A549 (cell line): ENCODE results near the gene CDH4. TPM values are rescaled to one million over a fixed set of nuclear protein-coding genes. Genes with fewer than 3 reads are reported as not detected.

Experiments
- ATAC-seq, 2 experiments: fragments of 200-7000 bp in 1 of 2; fragments of >200 bp in 1 of 2; cut with Nextera tagmentation in 1 of 2; cut with Tn5 transposase in 1 of 2; 3 replicates each; pipeline versions ENCODE4 v1.8.0 to v1.9.1; 2018 to 2020; ENCODE audit warnings: mild to moderate bottlenecking in 1 of 2, moderate library complexity in 1 of 2
- CTCF ChIA-PET: fragments of 300-600 bp; sonication (Branson Sonifier 250); formaldehyde crosslinking; extraction: SDS; loops from one replicate; lab custom pipeline; 2021; ENCODE audit warnings: antibody characterized with exemption, inconsistent platforms; lab: Yijun Ruan, JAX
- POLR2A ChIA-PET: fragments of 350-600 bp; formaldehyde crosslinking; extraction: SDS; loops from one replicate; lab custom pipeline; 2021; ENCODE audit warnings: antibody characterized with exemption, inconsistent platforms; lab: Yijun Ruan, JAX
- DNase-seq, 2 experiments: peaks; one replicate each; pipeline versions ENCODE4 v3.0.0 to v3.0.0-alpha.2; 2011 to 2016; ENCODE audit warnings: low read depth in 1 of 2, low spot score in 1 of 2
- FAIRE-seq: peaks from 2 replicates; lab custom pipeline; 2011; peaks lifted over from hg19 to GRCh38; lab: Jason Lieb, UNC
- H3K27ac ChIP-seq, 2 experiments: fragments of >200 bp; sonication (Bioruptor Twin); formaldehyde crosslinking; 3 replicates each; pipeline ENCODE4 v1.5.1; 2016 to 2017
- H3K4me1 ChIP-seq: fragments of >200 bp; sonication (Bioruptor Twin); formaldehyde crosslinking; 3 replicates; pipeline ENCODE4 v1.6.1; 2016
- H3K4me2 ChIP-seq: fragments of >200 bp; sonication (Bioruptor Twin); formaldehyde crosslinking; 3 replicates; pipeline ENCODE4 v1.6.1; 2016
- H3K4me3 ChIP-seq: fragments of >200 bp; sonication (Bioruptor Twin); formaldehyde crosslinking; 3 replicates; pipeline ENCODE4 v1.5.1; 2016
- H3K9me3 ChIP-seq: fragments of >200 bp; sonication (Bioruptor Twin); formaldehyde crosslinking; 3 replicates; pipeline ENCODE4 v1.6.1; 2016
- BCL3 ChIP-seq: fragments of >200 bp; sonication (Bioruptor Twin); formaldehyde crosslinking; IDR thresholded peaks from 3 replicates; pipeline ENCODE4 v1.6.1; 2016
- BHLHE40 ChIP-seq: IDR thresholded peaks from 2 replicates; pipeline ENCODE4 v1.6.1; 2012; ENCODE audit warnings: low read depth, low read length, inconsistent platforms
- CEBPB ChIP-seq, 2 experiments: fragments of >200 bp in 1 of 2; sonication (Bioruptor Twin) in 1 of 2; formaldehyde crosslinking in 1 of 2; IDR thresholded peaks; 2 replicates each; pipeline ENCODE4 v1.6.1; 2012 to 2016
- CHD4 ChIP-seq: fragments of 200-600 bp; sonication (generic); IDR thresholded peaks from 2 replicates; pipeline ENCODE4 v1.6.1; 2016; ENCODE audit warnings: antibody characterized with exemption, mild to moderate bottlenecking, borderline replicate concordance
- CTCF ChIP-seq: fragments of >200 bp; sonication (Bioruptor Twin); formaldehyde crosslinking; IDR thresholded peaks from 3 replicates; pipeline ENCODE4 v1.5.1; 2016
- EHMT2 ChIP-seq: fragments of 200-600 bp; sonication (generic); IDR thresholded peaks from 2 replicates; pipeline ENCODE4 v1.6.1; 2016; ENCODE audit warnings: antibody characterized with exemption, low read depth, mild to moderate bottlenecking, moderate library complexity
- ESRRA ChIP-seq: fragments of 150-350 bp; IDR thresholded peaks from 2 replicates; pipeline ENCODE4 v1.6.1; 2014; ENCODE audit warnings: mild to moderate bottlenecking, low read length, borderline replicate concordance
- FOSL2 ChIP-seq, 2 experiments: fragments of 450-650 bp in 1 of 2; fragments of >200 bp in 1 of 2; sonication (Bioruptor Twin) in 1 of 2; formaldehyde crosslinking; IDR thresholded peaks; 2 replicates each; pipeline versions ENCODE4 v1.5.0 to v1.6.1; 2016 to 2020; ENCODE audit warnings: mild to moderate bottlenecking in 1 of 2, moderate library complexity in 1 of 2
- GATA3 ChIP-seq: IDR thresholded peaks from 2 replicates; pipeline ENCODE4 v1.6.1; 2012; ENCODE audit warnings: borderline replicate concordance
- HDAC2 ChIP-seq: fragments of 200-600 bp; sonication (generic); IDR thresholded peaks from 2 replicates; pipeline ENCODE4 v1.6.1; 2016
- HES2 ChIP-seq: fragments of >200 bp; sonication (Bioruptor Twin); formaldehyde crosslinking; IDR thresholded peaks from 2 replicates; pipeline ENCODE4 v1.6.1; 2016
- HOXB13 ChIP-seq: fragments of 250-450 bp; sonication (Bioruptor Pico); IDR thresholded peaks from 2 replicates; pipeline ENCODE4 v1.5.0; 2020; ENCODE audit warnings: low read depth, mild to moderate bottlenecking, moderate library complexity
- JUNB ChIP-seq: fragments of >200 bp; sonication (Bioruptor Twin); formaldehyde crosslinking; IDR thresholded peaks from 2 replicates; pipeline ENCODE4 v1.6.1; 2016
- KDM1A ChIP-seq: fragments of 200-600 bp; sonication (generic); IDR thresholded peaks from 2 replicates; pipeline ENCODE4 v1.6.1; 2016; ENCODE audit warnings: low read depth, mild to moderate bottlenecking
- MAFK ChIP-seq: fragments of 450-650 bp; IDR thresholded peaks from 2 replicates; pipeline ENCODE4 v1.6.1; 2014; ENCODE audit not compliant: partially characterized antibody
- MAZ ChIP-seq: fragments of 150-350 bp; IDR thresholded peaks from 2 replicates; pipeline ENCODE4 v1.6.1; 2014; ENCODE audit warnings: antibody characterized with exemption, low read depth, low read length, borderline replicate concordance
- NR3C1 ChIP-seq: fragments of >200 bp; sonication (Bioruptor Twin); formaldehyde crosslinking; IDR thresholded peaks from 3 replicates; pipeline ENCODE4 v1.6.1; 2017
- PHF8 ChIP-seq: fragments of 200-600 bp; sonication (generic); IDR thresholded peaks from 2 replicates; pipeline ENCODE4 v1.6.1; 2016; ENCODE audit warnings: low read depth, mild to moderate bottlenecking, antibody characterized with exemption, moderate library complexity, borderline replicate concordance
- POLR2A ChIP-seq: IDR thresholded peaks from 2 replicates; pipeline ENCODE4 v1.6.1; 2012; ENCODE audit warnings: mild to moderate bottlenecking, low read length
- RARB ChIP-seq: fragments of 250-450 bp; sonication (Bioruptor Pico); IDR thresholded peaks from 2 replicates; pipeline ENCODE4 v1.8.0; 2021; ENCODE audit warnings: mild to moderate bottlenecking, moderate library complexity
- ZC3H11A ChIP-seq: fragments of 450-650 bp; IDR thresholded peaks from 2 replicates; pipeline ENCODE4 v1.6.1; 2014; ENCODE audit warnings: antibody characterized with exemption, mild to moderate bottlenecking
- ZNF302 ChIP-seq: fragments of 250-450 bp; sonication (Bioruptor Pico); IDR thresholded peaks from 2 replicates; pipeline ENCODE4 v1.9.0; 2021; ENCODE audit warnings: inconsistent platforms, mild to moderate bottlenecking, moderate library complexity
- WGBS: methylation state at CpG from one replicate; pipeline ENCODE4 v1.1.6; 2017; ENCODE audit errors: missing lambda C conversion rate; 5-methylcytosine and 5-hydroxymethylcytosine counted together
- polyA plus RNA-seq, 4 experiments: library from polyadenylated mRNA; depleted of rRNA in 3 of 4; stranded (reverse); fragments of >200 nt; fragmentation: RNase III in 1 of 4; extraction: RNeasy Plus Mini Kit Qiagen cat#74134 plus additional on column Dnase treatment in 1 of 4; gene quantifications; 2 replicates in 3 of 4; 3 replicates in 1 of 4; pipeline ENCODE4 v1.2.3, GENCODE V29; 2011 to 2017

CDH4 gene
- polyA plus RNA-seq, 2 of the 4 experiments (the other 2 are of a cell fraction) = 3.4 to 10.3 TPM

GRCh38 chr20:61968036-61968810 lies 716.2 kb downstream of the CDH4 start (continued):
- no peak for TF ChIP-seq HES2
- TF ChIP-seq ZNF302 (CRISPR knock-in tag) = no peak
- TF ChIP-seq ESRRA = no peak
- no peak for TF ChIP-seq HOXB13 (CRISPR knock-in tag)
- TF ChIP-seq NR3C1 = no peak
- no peak for TF ChIP-seq BCL3
- no peak for TF ChIP-seq RARB (CRISPR knock-in tag)
- no peak for TF ChIP-seq POLR2A

- ChIA-PET CTCF (no interaction called here), POLR2A (no interaction called here)
- ATAC-seq = no peak
- H3K4me1 ChIP-seq = no peaks in the 10 kb centered on the region
- TF ChIP-seq KDM1A = no peak
- no peak for TF ChIP-seq HDAC2
- no peak overlapping the region for H3K4me3 ChIP-seq
- no peak overlapping the region for H3K4me2 ChIP-seq
- FAIRE-seq = no peak
- no peaks in the 10 kb centered on the region for H3K9me3 ChIP-seq
- no peak overlapping the region for H3K27ac ChIP-seq
- WGBS = 56% methylated on average over 8 of the region's 11 CpGs
- DNase-seq = no peak
Observed at GRCh38 chr20:61968932-61969331, 716.9 kb downstream of the CDH4 start.

- Histone ChIP-seq H3K4me2 (no peak overlapping the region), H3K4me1 (no peaks in the 10 kb centered on the region), H3K27ac (no peak overlapping the region), H3K9me3 (no peaks in the 10 kb centered on the region), H3K4me3 (no peak overlapping the region)
- FAIRE-seq (no peak), ATAC-seq (no peak), DNase-seq (no peak)
- 65% methylated on average over 14 of the region's 27 CpGs for WGBS
- TF ChIP-seq ZC3H11A (no peak), BHLHE40 (no peak), GATA3 (no peak), NR3C1 (no peak), CHD4 (no peak), CTCF (no peak), KDM1A (no peak), MAZ (no peak), FOSL2 (IDR thresholded peaks at IDR 0.05) (no peak), FOSL2 (CRISPR knock-in tag; IDR thresholded peaks at IDR 0.05) (no peak), JUNB (no peak), PHF8 (no peak), MAFK (no peak), EHMT2 (no peak), CEBPB (IDR thresholded peaks at IDR 0.05) (no peak)
- ChIA-PET POLR2A (no interaction called here), CTCF (no interaction called here)
Observed at GRCh38 chr20:61969806-61970205, 717.7 kb downstream of the CDH4 start.
